K562 (cell line): ENCODE data around the gene CCDC127. TPM values are rescaled to one million over a fixed set of nuclear protein-coding genes. Genes with fewer than 3 reads are reported as not detected.

ENCODE experiments used
- ATAC-seq: fragments of 200-7000 bp; cut with Tn5 transposase; 3 replicates; pipeline ENCODE4 v1.9.1; 2020; ENCODE audit warnings: moderate library complexity
- BruUV-seq: library from RNA; stranded (reverse); fragments of 400-500 nt; replicated peaks from 2 replicates; lab custom pipeline; 2021; lab: Mats Ljungman, UMichigan
- CTCF ChIA-PET: fragments of 300-600 bp; formaldehyde crosslinking; extraction: SDS; loops from one replicate; lab custom pipeline; 2021; ENCODE audit warnings: low intra/inter-chr PET ratio; lab: Yijun Ruan, JAX
- POLR2A ChIA-PET: fragments of 300-600, 350-650 bp; sonication (Branson Sonifier 250); formaldehyde crosslinking; extraction: SDS; loops from one replicate; lab custom pipeline; 2021; ENCODE audit warnings: antibody characterized with exemption, inconsistent platforms; lab: Yijun Ruan, JAX
- DNase-seq, 4 experiments: peaks; one replicate each; pipeline versions ENCODE4 v3.0.0 to v3.0.0-alpha.2; 2011 to 2018; ENCODE audit warnings: low spot score in 3 of 4, mixed read lengths in 3 of 4; ENCODE audit errors: extremely low read depth in 1 of 4
- FAIRE-seq: peaks from 2 replicates; lab custom pipeline; 2011; peaks lifted over from hg19 to GRCh38; lab: Jason Lieb, UNC
- H2AFZ ChIP-seq: 2 replicates; pipeline ENCODE4 v1.6.0; 2011; ENCODE audit warnings: low read depth, low read length, control low read depth, inconsistent platforms
- H3K27ac ChIP-seq: fragments of 200-600 bp; 3 replicates; pipeline ENCODE4 v1.8.0; 2011; ENCODE audit warnings: low read depth, mild to moderate bottlenecking, control low read depth, inconsistent platforms, low read length, moderate library complexity, mixed read lengths; ENCODE audit errors: extremely low read depth
- H3K27me3 ChIP-seq, 2 experiments: fragments of 300-600 bp in 1 of 2; 2 replicates in 1 of 2; 3 replicates in 1 of 2; pipeline versions ENCODE4 v1.6.0 to v1.8.0; 2011; ENCODE audit warnings: inconsistent platforms in 2 of 2, low read length in 2 of 2, mild to moderate bottlenecking in 1 of 2, mixed read lengths in 1 of 2, moderate library complexity in 1 of 2; ENCODE audit not compliant: control insufficient read depth in 2 of 2, insufficient read depth in 2 of 2
- H3K36me3 ChIP-seq: fragments of 300-600 bp; 3 replicates; pipeline ENCODE4 v1.8.0; 2011; ENCODE audit warnings: mild to moderate bottlenecking, low read length, inconsistent platforms; ENCODE audit not compliant: control insufficient read depth, insufficient read depth
- H3K4me1 ChIP-seq, 2 experiments: fragments of 200-600 bp in 1 of 2; replicated peaks in 1 of 2; 2 replicates in 1 of 2; 3 replicates in 1 of 2; pipeline versions ENCODE4 v1.5.1 to v1.8.0; 2011; ENCODE audit warnings: inconsistent platforms in 2 of 2, low read length in 2 of 2, mild to moderate bottlenecking in 1 of 2, mixed read lengths in 1 of 2, moderate library complexity in 1 of 2; ENCODE audit not compliant: control insufficient read depth in 2 of 2, insufficient read depth in 2 of 2
- H3K4me2 ChIP-seq: 2 replicates; pipeline ENCODE4 v1.6.1; 2011; ENCODE audit warnings: low read length, control low read depth, inconsistent platforms, mixed read lengths; ENCODE audit not compliant: insufficient read depth
- H3K4me3 ChIP-seq: fragments of 200-600 bp; sonication (generic), shearing (Covaris generic); 2 replicates; pipeline ENCODE4 v1.5.1; 2016; ENCODE audit warnings: control low read depth, inconsistent platforms
- H3K79me2 ChIP-seq: fragments of 200-600 bp; 3 replicates; pipeline ENCODE4 v1.8.0; 2011; ENCODE audit warnings: low read length, inconsistent platforms; ENCODE audit not compliant: control insufficient read depth, insufficient read depth
- H3K9ac ChIP-seq, 2 experiments: 2 replicates each; pipeline versions ENCODE4 v1.6.0 to v1.6.1; 2011; ENCODE audit warnings: low read depth in 2 of 2, low read length in 2 of 2, control low read depth in 1 of 2, inconsistent platforms in 1 of 2, mild to moderate bottlenecking in 1 of 2, mixed read lengths in 1 of 2; ENCODE audit not compliant: insufficient read depth in 1 of 2
- H3K9me1 ChIP-seq: one replicate; pipeline ENCODE4 v1.6.0; 2011; ENCODE audit warnings: inconsistent platforms, mild to moderate bottlenecking, low read length, moderate library complexity; ENCODE audit not compliant: control insufficient read depth, insufficient read depth
- H3K9me3 ChIP-seq: replicated peaks from 2 replicates; pipeline ENCODE4 v1.5.1; 2011; ENCODE audit warnings: low read depth, low read length, inconsistent platforms; ENCODE audit not compliant: control insufficient read depth, insufficient read depth
- H4K20me1 ChIP-seq: replicated peaks from 2 replicates; pipeline ENCODE4 v1.6.1; 2011; ENCODE audit warnings: low read length, inconsistent platforms, mixed read lengths; ENCODE audit not compliant: control insufficient read depth, insufficient read depth
- FOXM1 ChIP-seq, 2 experiments: fragments of 450-650 bp in 1 of 2; sonication (generic) in 1 of 2; formaldehyde crosslinking in 1 of 2; IDR thresholded peaks; 2 replicates each; pipeline versions ENCODE4 v1.6.1 to v1.9.0; 2017 to 2022; ENCODE audit warnings: low read depth in 2 of 2, mild to moderate bottlenecking in 2 of 2, missing genetic modification reagents in 1 of 2, moderate library complexity in 1 of 2
- PML ChIP-seq: IDR thresholded peaks from 2 replicates; pipeline ENCODE4 v1.6.1; 2012; ENCODE audit warnings: low read length, inconsistent platforms
- WGBS: fragments of 100-300 bp; shearing (Covaris generic); methylation state at CpG from one replicate; pipeline ENCODE4 v1.1.6; 2016; ENCODE audit warnings: low coverage, mixed read lengths; ENCODE audit not compliant: insufficient coverage; ENCODE audit errors: missing lambda C conversion rate; 5-methylcytosine and 5-hydroxymethylcytosine counted together
- in situ Hi-C: fragments of 300-500 bp; cut with MboI; formaldehyde crosslinking; loops from 4 replicates; pipeline ENCODE4 v1.15.0; 2018; ENCODE audit warnings: inconsistent platforms, mixed read lengths
- intact Hi-C: fragments of 100-400 bp; cut with micrococcal nuclease; formaldehyde crosslinking; loops from 2 replicates; pipeline ENCODE4 v1.14.2; 2022
- polyA plus RNA-seq, 8 experiments: library from polyadenylated mRNA; depleted of rRNA in 4 of 8; stranded (reverse) in 5 of 8; unstranded in 3 of 8; fragments of >200 nt; fragmentation: Nextera tagmentation in 2 of 8; fragmentation: Illumina TruSeq in 1 of 8; extraction: Ambion mirVana in 2 of 8; extraction: Trizol in 1 of 8; gene quantifications; 2 replicates each; pipeline versions ENCODE4 v1.2.1 to v1.2.3, GENCODE V29; 2011 to 2014; ENCODE audit warnings: inconsistent platforms in 1 of 8, missing spikeins in 1 of 8
- total RNA-seq, 7 experiments: library from RNA; depleted of rRNA in 6 of 7; stranded (reverse); fragments of >200 nt in 6 of 7; fragmentation: Illumina TruSeq in 2 of 7; extraction: Trizol in 2 of 7; gene quantifications; 2 replicates each; pipeline versions ENCODE4 v1.2.1 to v1.2.3, GENCODE V29; 2011 to 2021; ENCODE audit warnings: low replicate concordance in 1 of 7
- TF ChIP-seq, protein P1 (sequence below): fragments of 450-650 bp; IDR thresholded peaks from 2 replicates; pipeline ENCODE4 v1.6.1; 2017; ENCODE audit warnings: antibody characterized with exemption, mild to moderate bottlenecking
- TF ChIP-seq, protein P2 (sequence below): fragments of 450-650 bp; IDR thresholded peaks from one replicate; pipeline ENCODE4 v1.6.1; 2018; ENCODE audit warnings: mild to moderate bottlenecking, moderate library complexity; ENCODE audit not compliant: partially characterized antibody
- TF ChIP-seq, protein P3 (sequence below): fragments of 450-650 bp; formaldehyde crosslinking; IDR thresholded peaks from 2 replicates; pipeline ENCODE4 v1.4.0; 2020; ENCODE audit warnings: mild to moderate bottlenecking, moderate library complexity
- TF ChIP-seq, protein P4 (sequence below): fragments of 450-650 bp; formaldehyde crosslinking; IDR thresholded peaks from 2 replicates; pipeline ENCODE4 v1.4.0; 2020; ENCODE audit warnings: mild to moderate bottlenecking, moderate library complexity
- TF ChIP-seq, protein P5 (sequence below), 2 experiments: IDR thresholded peaks; 2 replicates each; pipeline ENCODE4 v1.6.1; 2012; ENCODE audit warnings: improper control_type of control experiment in 2 of 2, low read depth in 2 of 2, low read length in 2 of 2, borderline replicate concordance in 1 of 2

CCDC127 gene
- total and polyA plus RNA-seq, 9 of the 15 experiments (the other 6 are each of a cell fraction or from before 2014, with no cell fraction given): 2.7 to 4.5 (median 4.1) TPM

DNA sequence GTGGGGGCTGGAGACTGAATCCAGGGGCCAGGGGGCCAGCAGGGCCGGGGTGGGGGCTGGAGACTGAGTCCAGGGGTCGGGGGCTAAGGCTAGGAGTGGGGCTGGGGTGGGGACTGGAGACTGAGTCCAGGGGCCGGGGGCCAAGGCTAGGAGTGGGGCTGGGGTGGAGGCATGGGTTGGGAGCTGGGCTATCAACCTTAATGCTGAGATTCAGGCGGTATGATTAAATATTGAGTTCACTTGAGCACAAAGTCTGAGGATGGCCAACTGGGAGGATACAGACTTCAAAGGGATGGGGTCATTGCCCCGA is 43.7 kb downstream of the CCDC127 start:
- intact Hi-C loops: no loop called here
- Histone ChIP-seq H3K27ac (no peak overlapping the region), H3K9me1 (peaks cover 4% of the 10 kb centered on the region), H3K36me3 (no peaks in the 10 kb centered on the region), H4K20me1 (peaks cover 12% of the 10 kb centered on the region), H3K79me2 (no peaks in the 10 kb centered on the region), H3K4me3 (no peak overlapping the region), H3K9me3 (no peaks in the 10 kb centered on the region), H2AFZ (no peak overlapping the region), H3K9ac (no peak overlapping the region), H3K4me1 (peaks cover 0 to 17% of the 10 kb centered on the region in 2 experiments; a peak in 3 of 5 replicates), H3K27me3 (peaks cover 77 to 82% of the 10 kb centered on the region in 2 experiments), H3K4me2 (no peak overlapping the region)
- DNase-seq: no peak
- CTCF ChIA-PET: no interaction called here
- no TSS peak for BruUV-seq
- FAIRE-seq: no peak
- ATAC-seq: no peak
- in situ Hi-C loops: no loop called here
- WGBS: 0% methylated on average over 2 of the region's 5 CpGs
- POLR2A ChIA-PET: interaction anchor here (1.6 kb wide), 1 partner anchor 12 kb away, joined by 3 read pairs; no protein-coding TSS in a partner anchor
- TF ChIP-seq FOXM1 (IDR thresholded peaks at IDR 0.05; ENCODE audit: low read depth): no peak
- no peak for TF ChIP-seq FOXM1 (CRISPR knock-in tag; IDR thresholded peaks at IDR 0.05; ENCODE audit: low read depth)
- TF ChIP-seq, protein P1, sequence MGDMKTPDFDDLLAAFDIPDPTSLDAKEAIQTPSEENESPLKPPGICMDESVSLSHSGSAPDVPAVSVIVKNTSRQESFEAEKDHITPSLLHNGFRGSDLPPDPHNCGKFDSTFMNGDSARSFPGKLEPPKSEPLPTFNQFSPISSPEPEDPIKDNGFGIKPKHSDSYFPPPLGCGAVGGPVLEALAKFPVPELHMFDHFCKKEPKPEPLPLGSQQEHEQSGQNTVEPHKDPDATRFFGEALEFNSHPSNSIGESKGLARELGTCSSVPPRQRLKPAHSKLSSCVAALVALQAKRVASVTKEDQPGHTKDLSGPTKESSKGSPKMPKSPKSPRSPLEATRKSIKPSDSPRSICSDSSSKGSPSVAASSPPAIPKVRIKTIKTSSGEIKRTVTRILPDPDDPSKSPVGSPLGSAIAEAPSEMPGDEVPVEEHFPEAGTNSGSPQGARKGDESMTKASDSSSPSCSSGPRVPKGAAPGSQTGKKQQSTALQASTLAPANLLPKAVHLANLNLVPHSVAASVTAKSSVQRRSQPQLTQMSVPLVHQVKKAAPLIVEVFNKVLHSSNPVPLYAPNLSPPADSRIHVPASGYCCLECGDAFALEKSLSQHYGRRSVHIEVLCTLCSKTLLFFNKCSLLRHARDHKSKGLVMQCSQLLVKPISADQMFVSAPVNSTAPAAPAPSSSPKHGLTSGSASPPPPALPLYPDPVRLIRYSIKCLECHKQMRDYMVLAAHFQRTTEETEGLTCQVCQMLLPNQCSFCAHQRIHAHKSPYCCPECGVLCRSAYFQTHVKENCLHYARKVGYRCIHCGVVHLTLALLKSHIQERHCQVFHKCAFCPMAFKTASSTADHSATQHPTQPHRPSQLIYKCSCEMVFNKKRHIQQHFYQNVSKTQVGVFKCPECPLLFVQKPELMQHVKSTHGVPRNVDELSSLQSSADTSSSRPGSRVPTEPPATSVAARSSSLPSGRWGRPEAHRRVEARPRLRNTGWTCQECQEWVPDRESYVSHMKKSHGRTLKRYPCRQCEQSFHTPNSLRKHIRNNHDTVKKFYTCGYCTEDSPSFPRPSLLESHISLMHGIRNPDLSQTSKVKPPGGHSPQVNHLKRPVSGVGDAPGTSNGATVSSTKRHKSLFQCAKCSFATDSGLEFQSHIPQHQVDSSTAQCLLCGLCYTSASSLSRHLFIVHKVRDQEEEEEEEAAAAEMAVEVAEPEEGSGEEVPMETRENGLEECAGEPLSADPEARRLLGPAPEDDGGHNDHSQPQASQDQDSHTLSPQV: no peak
- TF ChIP-seq, protein P2, sequence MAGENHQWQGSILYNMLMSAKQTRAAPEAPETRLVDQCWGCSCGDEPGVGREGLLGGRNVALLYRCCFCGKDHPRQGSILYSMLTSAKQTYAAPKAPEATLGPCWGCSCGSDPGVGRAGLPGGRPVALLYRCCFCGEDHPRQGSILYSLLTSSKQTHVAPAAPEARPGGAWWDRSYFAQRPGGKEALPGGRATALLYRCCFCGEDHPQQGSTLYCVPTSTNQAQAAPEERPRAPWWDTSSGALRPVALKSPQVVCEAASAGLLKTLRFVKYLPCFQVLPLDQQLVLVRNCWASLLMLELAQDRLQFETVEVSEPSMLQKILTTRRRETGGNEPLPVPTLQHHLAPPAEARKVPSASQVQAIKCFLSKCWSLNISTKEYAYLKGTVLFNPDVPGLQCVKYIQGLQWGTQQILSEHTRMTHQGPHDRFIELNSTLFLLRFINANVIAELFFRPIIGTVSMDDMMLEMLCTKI: no peak
- TF ChIP-seq, protein P3, sequence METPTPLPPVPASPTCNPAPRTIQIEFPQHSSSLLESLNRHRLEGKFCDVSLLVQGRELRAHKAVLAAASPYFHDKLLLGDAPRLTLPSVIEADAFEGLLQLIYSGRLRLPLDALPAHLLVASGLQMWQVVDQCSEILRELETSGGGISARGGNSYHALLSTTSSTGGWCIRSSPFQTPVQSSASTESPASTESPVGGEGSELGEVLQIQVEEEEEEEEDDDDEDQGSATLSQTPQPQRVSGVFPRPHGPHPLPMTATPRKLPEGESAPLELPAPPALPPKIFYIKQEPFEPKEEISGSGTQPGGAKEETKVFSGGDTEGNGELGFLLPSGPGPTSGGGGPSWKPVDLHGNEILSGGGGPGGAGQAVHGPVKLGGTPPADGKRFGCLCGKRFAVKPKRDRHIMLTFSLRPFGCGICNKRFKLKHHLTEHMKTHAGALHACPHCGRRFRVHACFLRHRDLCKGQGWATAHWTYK: no peak
- TF ChIP-seq, protein P4, sequence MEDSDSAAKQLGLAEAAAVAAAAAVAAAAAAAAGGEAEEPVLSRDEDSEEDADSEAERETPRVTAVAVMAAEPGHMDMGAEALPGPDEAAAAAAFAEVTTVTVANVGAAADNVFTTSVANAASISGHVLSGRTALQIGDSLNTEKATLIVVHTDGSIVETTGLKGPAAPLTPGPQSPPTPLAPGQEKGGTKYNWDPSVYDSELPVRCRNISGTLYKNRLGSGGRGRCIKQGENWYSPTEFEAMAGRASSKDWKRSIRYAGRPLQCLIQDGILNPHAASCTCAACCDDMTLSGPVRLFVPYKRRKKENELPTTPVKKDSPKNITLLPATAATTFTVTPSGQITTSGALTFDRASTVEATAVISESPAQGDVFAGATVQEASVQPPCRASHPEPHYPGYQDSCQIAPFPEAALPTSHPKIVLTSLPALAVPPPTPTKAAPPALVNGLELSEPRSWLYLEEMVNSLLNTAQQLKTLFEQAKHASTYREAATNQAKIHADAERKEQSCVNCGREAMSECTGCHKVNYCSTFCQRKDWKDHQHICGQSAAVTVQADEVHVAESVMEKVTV (CRISPR knock-in tag): no peak
- TF ChIP-seq, protein P5, sequence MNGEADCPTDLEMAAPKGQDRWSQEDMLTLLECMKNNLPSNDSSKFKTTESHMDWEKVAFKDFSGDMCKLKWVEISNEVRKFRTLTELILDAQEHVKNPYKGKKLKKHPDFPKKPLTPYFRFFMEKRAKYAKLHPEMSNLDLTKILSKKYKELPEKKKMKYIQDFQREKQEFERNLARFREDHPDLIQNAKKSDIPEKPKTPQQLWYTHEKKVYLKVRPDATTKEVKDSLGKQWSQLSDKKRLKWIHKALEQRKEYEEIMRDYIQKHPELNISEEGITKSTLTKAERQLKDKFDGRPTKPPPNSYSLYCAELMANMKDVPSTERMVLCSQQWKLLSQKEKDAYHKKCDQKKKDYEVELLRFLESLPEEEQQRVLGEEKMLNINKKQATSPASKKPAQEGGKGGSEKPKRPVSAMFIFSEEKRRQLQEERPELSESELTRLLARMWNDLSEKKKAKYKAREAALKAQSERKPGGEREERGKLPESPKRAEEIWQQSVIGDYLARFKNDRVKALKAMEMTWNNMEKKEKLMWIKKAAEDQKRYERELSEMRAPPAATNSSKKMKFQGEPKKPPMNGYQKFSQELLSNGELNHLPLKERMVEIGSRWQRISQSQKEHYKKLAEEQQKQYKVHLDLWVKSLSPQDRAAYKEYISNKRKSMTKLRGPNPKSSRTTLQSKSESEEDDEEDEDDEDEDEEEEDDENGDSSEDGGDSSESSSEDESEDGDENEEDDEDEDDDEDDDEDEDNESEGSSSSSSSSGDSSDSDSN (IDR thresholded peaks at IDR 0.05; ENCODE audit: borderline replicate concordance in 1 of 2, low read depth in 2 of 2, low read length in 2 of 2): no peak
- TF ChIP-seq PML: no peak
